DMS153 treated with DMSO at 0.1 percent for 48 hours (cell line): Measurements from ENCODE around the gene CORO6.
"Not testable (repeated sequence)": the region's sequence is repeated elsewhere in the genome, so short reads cannot be mapped to it uniquely, and the experiment has no call there.

Experiments
- DNase-seq: peaks from one replicate; lab custom pipeline; 2025; ENCODE audit not compliant: unreplicated experiment; lab: John Stamatoyannopoulos, UW

CORO6 gene

DNA sequence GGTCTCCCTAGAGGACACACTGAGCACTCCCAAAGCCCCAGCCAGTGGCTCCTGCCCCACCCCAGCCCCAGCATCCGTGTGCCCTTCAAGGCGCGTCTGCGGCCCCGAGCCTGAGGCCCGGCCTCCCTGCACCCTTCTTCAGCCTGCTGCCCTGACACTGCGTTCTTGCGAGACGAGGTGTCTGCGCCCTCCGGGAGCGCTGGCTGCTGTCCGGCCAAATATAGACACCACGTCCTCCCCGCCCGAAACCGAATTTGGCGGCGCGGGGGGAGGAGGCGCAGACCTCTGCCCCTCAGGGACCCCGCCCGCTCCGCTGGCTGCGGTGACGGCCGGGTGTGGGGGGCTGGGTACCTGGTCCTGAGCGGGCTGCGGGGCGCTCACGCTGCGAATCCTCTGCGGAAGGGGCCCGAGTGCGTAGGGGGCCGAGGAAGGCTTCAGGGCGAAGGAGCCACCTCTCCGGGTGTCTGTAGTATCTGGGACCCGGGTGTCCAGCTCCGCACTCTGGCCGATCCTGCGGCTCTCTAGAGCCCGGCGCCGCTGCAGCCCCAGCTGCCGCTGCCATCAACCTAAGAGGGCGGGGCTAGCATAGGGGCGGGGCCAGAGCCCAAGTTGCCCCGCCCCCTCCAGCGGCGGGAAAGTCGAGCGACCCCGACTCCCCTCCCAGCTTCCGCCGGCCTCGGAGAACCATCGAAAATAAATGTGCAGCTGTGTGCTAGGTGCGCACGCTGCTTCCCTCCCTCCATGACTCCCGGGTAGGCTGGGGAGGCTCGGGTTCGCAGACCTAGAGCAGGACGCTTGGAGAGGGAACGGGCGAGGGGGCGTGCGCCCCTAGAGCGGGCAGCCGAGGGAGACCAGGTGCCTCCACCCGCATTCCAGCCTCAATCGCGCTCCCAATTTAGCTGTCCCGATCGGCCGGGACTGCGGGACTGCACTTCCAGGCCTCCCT, at the start of gene CORO6:
Gene CORO6 (minus strand): TSS at position 576 of the 946 bp plus-strand sequence. CDS start 1,491 bp downstream, outside the sequence.
- DNase-seq = peak; percentile 24

DNA sequence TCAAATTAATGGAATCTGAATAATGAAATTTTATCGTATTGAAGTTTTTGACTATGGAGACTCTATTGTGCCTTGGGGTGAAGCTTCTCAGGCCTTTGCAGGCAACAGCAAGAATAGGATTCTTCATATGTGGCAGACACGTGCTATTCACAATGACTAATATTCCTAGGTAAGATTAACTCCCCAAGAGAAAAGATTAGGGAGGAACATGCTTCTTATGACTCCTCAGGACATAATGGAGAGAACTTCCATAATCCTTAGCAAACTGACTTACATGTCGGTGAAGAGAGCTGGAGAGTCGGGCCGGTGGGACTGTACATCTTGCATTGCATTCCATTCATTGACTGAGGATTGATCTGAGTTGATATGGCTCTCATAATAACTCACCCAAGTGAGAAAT, 48.9 kb upstream of the CORO6 start:
- DNase-seq = no peak

DNA sequence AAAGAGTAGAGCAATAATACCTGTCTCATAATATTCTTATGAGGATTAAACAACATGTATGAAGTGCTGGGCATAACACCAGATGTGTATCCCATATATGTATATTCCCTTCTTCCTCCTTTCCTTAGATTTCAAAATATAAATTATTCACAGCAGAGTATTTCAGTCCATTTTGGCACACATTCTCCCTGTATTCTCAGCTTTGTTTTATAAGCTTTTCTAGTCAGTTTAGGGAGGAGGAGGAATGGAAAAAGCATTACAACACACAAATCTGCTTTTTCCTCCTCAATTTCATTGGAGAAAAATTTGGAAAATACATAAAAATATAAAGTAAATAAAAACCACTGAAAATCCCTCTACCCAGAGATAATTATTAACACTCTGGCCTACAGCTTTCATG, 46.6 kb upstream of the CORO6 start:
- DNase-seq = no peak

DNA sequence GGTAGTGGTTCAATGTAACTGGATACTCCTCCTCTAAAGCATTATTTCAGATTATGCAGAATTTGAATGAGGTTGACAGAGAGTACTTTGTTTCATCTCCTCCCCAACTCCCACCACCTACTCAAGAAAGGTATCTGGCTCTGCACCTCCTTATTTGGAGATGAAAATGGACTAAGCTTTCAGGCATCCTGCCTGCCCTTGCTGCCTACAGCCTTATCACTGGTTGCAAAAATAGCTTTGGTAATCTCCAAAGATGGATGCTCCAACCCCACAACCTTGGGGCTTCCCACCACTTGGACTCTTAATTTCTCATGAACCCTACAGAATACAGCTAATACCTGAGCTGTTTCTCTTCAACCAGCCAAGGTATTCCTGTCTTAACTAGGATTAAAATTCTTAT, 45.3 kb upstream of the CORO6 start:
- DNase-seq = no peak

DNA sequence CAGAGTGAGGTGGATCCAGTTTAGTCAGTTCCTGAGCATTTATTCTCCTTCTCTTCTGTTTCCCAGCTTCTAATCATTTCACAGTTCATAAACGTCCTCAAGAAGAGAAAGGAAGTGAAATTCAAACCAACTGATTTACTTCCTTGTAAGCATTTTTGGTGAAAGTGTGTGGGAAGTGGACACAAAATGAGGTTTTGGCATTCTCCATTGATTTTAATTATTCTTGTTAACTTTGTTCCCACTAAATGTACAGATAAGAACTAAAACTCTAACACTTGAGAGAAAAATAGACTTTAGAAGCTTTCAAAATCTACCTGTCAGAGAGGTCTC, 42.7 kb upstream of the CORO6 start:
- DNase-seq = no peak

- DNase-seq = no peak
These were observed 42.2 kb upstream of the CORO6 start for GRCh38 chr17:29664743-29665480.

GRCh38 chr17:29663155-29663554, 40.4 kb upstream of the CORO6 start:
- peak; percentile 14 for DNase-seq

DNA sequence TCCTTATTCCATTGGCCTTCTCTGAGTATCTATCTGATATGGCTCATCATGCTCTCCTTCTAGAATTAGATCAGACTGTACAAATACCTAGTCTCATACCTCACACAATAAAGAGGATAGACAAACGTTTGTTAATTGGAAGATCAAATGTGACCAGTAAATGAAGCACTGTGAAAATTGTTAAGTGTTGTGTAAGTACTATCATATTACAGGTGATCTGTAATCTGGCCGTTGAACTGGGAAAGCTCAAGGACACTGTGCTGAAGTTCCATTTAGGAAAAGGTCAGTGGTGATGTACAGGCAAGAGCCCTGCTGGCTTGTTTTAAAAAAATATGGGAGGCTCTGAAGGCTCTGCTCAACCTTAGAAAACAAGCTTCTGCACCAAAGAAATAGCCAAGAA, 38.5 kb upstream of the CORO6 start:
- no peak for DNase-seq

- DNase-seq = no peak
These were observed 36.4 kb upstream of the CORO6 start for GRCh38 chr17:29659155-29659554.

DNA sequence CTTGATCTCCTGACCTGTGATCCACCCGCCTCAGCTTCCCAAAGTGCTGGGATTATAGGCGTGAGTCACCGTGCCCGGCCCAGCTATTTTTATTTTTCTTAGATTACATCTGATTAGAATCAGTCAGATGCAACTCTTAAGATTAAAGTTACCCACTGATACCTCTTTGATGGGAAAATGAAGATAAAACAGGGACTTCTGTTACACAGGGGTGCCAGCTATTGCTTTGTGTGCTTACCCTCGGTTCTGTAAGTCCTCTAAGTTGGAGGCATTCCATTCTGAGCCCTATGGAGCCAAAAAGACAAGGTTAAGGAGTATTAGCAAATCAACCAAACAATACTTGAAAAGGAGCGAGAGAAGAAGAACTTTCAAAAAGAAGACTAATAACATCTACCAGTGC, 32.6 kb upstream of the CORO6 start:
- DNase-seq = no peak

DNA sequence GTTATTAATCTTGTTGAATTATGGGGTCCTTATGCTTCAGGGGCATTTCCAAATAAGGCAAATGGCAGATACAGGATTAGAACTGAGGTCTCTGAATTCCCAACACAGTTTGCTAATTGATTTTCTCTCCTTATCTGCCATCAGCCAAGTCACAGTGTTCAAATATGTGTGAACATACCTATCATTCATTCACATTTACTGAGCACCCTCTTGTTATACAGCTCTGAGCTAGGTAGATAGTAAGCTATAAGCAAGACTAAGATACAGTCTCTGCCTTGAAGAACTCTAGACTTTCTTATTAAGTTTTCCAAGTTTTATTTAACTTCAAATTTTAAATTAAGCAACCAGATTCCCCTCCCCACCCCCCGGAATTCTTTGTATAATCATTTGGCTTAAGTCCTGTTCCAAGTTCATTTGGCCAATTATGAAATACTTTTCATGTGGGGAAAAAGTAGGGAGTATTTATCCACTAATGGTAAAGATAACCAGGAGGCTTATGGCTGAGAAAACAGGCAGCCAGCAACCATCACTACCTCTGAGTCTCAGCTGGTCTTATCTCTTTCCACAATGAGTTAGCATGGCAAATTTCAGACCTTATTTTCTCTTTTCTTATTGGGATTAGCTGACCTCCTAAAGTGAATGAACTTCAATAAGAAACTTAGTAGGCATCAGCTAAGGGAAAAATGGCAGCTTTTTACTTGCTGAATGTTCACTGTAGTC, 31.4 kb upstream of the CORO6 start:
- no peak for DNase-seq

DNA sequence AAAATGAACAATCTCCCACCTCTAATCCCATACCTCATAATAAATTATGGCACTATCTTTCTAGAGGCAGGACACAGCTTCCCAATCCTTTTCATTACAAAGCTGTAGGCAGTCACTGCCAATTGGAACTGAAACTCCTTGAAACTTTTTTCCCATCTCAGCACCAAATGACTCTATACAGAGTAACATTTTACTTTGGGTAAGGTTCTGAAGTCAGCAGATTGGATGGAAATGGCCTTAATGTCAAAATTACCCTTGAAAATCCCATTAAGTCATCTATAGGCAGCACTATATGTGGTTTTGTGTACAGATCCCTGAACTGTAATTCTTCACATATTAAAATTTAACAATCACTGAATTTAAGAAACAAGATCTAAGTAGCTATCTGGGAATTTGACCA, 30.3 kb upstream of the CORO6 start:
- no peak for DNase-seq

- DNase-seq = not testable (repeated sequence)
These were observed 29.2 kb upstream of the CORO6 start for GRCh38 chr17:29651913-29652312.

DNA sequence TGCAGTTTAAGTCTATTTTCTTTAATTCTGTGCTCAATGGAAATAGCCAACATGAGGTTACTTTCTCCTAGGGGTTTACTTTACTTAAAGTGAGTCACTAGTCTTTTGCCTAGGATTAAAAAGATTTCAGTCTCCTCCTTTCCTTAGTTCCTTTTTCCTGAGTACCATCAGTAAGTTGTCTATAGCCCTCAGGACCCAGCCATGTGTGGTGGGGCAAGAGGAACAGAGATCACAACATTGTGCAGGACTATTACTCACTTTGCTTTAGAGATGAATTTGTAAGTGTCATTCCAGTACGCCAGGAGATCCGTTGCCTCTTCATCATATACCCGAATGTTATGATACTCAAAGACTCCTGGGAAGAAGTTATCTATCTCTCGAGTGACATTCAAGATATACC, 27.7 kb upstream of the CORO6 start:
- DNase-seq = no peak

DNA sequence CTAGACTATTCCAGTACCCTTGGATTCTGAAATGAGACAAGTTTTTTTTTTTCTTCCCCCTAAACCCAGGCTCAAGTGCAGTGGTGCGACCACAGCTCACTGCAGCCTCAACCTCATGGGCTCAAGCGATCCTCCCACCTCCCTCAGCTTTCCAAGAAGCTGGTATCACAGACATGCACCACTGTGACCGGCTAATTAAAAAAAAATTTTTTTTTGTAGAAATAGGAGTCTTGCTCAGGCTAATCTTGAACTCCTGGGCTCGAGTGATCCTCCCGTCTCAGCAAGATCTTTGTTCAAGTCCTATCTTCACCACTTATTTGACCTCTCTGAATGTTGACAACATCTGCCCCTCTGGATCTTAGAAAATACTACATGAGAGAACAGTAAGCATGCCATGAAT, 26.6 kb upstream of the CORO6 start:
- DNase-seq = no peak

- no peak for DNase-seq
These were observed 25.3 kb upstream of the CORO6 start for GRCh38 chr17:29648005-29648404.

GRCh38 chr17:29645515-29646051, 22.9 kb upstream of the CORO6 start:
- DNase-seq = no peak

DNA sequence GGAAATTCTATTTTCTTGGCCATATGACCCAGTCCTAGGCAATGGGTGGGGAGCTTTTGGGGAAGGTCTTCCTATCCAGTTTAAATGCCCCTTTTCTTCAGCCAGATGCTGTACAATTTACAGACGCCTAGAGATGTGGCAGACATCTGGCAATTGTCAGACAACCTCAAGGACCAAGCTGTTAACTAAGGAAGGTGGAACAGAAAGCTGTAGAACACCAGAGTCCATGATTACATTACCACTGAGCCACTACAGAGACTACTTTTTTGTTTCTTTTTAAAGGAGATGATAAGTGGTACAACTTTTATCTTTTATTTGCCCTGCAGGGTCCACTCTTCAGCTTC, 21.1 kb upstream of the CORO6 start:
- no peak for DNase-seq

DNA sequence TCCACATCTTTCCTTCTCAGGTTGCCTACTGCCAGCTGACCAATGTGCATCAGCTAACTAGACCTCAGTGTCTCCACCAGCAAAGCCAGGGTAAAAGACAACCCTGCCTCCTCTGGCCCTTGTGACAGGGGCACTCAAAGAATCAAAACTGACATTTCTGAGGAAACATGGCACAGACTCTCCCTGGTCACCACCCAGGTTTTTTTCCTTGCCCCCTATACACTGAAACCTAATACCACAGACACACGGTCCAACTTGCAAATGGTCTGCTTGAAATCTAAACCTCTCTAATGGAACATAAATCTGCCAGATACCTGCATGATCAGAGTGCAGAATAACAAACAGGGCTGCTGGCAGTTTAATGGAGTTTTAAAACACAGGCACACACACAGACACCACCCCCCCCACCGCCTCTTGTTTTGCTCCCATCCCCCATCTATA, 19.5 kb upstream of the CORO6 start:
- DNase-seq = peak; percentile 41

DNA sequence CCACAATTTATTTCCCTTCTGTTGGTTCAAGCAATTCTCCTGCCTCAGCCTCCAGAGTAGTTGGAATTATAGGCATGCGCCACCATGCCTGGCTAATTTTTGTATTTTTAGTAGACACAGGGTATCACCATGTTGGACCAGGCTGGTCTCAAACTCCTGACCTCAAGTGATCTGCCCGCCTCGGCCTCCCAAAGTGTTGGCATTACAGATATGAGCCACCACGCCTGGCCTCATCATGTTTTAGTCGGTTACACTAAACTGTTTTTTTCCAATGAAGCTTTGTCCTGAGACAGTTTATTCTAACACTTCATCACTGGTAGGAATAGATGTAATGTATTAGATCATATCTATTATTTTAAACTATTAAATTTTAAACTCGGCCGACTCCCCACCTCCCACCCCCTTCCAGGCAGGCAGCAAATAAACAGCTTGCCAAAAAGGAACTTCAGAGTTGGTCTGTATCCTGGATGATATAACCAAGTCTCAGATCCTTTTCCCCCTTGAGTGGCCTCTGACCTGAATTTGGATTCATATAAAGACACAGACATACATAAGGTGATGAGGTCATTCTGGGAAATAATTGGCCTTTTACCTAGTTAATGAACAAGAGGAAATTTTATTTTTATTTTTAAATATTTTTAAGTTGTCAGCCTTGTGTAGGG, 18.4 kb upstream of the CORO6 start:
- DNase-seq = no peak

DNA sequence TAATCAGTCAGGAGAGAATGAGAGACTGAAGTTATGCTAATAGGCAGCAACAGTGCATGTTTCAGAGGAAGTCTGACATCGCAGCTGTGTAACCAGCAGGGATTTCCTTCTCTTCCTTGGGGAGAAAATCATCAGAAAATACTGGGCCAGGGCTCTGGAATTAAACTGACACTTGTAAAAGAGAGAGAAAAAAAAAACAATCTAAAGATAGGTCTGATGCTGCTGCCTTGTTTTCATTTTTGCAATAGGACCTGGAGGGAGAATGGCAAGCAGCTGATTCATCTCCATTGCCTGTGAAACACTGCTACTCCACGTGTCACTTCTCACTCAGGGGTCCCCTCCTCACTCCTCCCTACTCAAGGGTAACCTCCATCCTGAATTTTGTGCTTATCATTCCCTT, 17.7 kb upstream of the CORO6 start:
- DNase-seq = no peak
